Ovary (tissue), 9 donors: ENCODE data around the gene TSG101. TPM values are rescaled to one million over a fixed set of nuclear protein-coding genes. Genes with fewer than 3 reads are reported as not detected.

ENCODE experiments used
- DNase-seq, 5 donors: peaks; one replicate each; pipeline ENCODE4 v3.0.0-alpha.2; 2019 to 2020
- H3K27ac ChIP-seq, 2 donors: fragments of 200-600 bp; one replicate each; pipeline versions ENCODE4 v1.5.1 to v1.8.0; 2019 to 2022
- H3K27me3 ChIP-seq: fragments of 200-600 bp; one replicate; pipeline ENCODE4 v1.8.0; 2022
- H3K36me3 ChIP-seq: fragments of 200-600 bp; sonication (generic); one replicate; pipeline ENCODE4 v1.5.1; 2019
- H3K4me1 ChIP-seq: one replicate; pipeline ENCODE4 v1.8.1; 2013; ENCODE audit warnings: mild to moderate bottlenecking, moderate library complexity; ENCODE audit not compliant: insufficient read depth
- H3K4me3 ChIP-seq: fragments of 200-600 bp; sonication (generic); one replicate; pipeline ENCODE4 v1.5.1; 2017
- H3K9me3 ChIP-seq, 2 donors: fragments of 200-600 bp in 1 of 2; sonication (generic) in 1 of 2; one replicate each; pipeline versions ENCODE4 v1.5.1 to v1.8.1; 2013 to 2019; ENCODE audit warnings: mild to moderate bottlenecking in 1 of 2, moderate library complexity in 1 of 2
- CTCF ChIP-seq, 3 donors: fragments of 450-650 bp in 2 of 3; fragments of 200-600 bp in 1 of 3; IDR thresholded peaks; one replicate each; pipeline versions ENCODE4 v1.5.1 to v1.8.0; 2016 to 2022; ENCODE audit warnings: antibody characterized with exemption in 3 of 3, mild to moderate bottlenecking in 1 of 3
- EP300 ChIP-seq: sonication (generic); formaldehyde crosslinking; IDR thresholded peaks from one replicate; pipeline ENCODE4 v1.6.1; 2017; ENCODE audit warnings: antibody characterized with exemption
- POLR2A ChIP-seq: fragments of 450-650 bp; IDR thresholded peaks from one replicate; pipeline ENCODE4 v1.6.1; 2017; ENCODE audit warnings: antibody characterized with exemption, mild to moderate bottlenecking, moderate library complexity
- WGBS, 3 donors: extraction: QIAGEN DNeasy Blood & Tissue Kit in 1 of 3; methylation state at CpG; one replicate each; pipeline versions ENCODE4 v1.1.5 to v1.1.7; 2013 to 2017; 5-methylcytosine and 5-hydroxymethylcytosine counted together
- intact Hi-C, 4 donors: fragments of 100-400 bp; cut with DNase I; formaldehyde crosslinking; loops; one replicate each; pipeline versions ENCODE4 v1.11.0 to v1.15.1; 2022 to 2023
- polyA plus RNA-seq, 2 donors: library from polyadenylated mRNA; stranded (reverse); fragments of 200-250 nt in 1 of 2; fragments of 350-450 nt in 1 of 2; fragmentation: Illumina TruSeq in 1 of 2; extraction: RNeasy Lipid Tissue Mini Kit (QIAGEN cat#74804) in 1 of 2; gene quantifications; one replicate each; pipeline ENCODE4 v1.2.3, GENCODE V29; 2013 to 2014
- total RNA-seq, 7 donors: library from RNA; depleted of rRNA in 2 of 7; stranded (reverse); fragments of >200 nt in 2 of 7; fragmentation: NEBNext Ultra II Directional in 3 of 7; extraction: Animal tissue kit (Norgen Biotek cat#: 25700) in 3 of 7; gene quantifications; one replicate each; pipeline versions ENCODE4 v1.1.0 to v1.2.4, GENCODE V29; 2016 to 2023
- donor health status: DM: no; HTN: no; CAD: no; lungs with moderate emphysema.
- donor health status: DM: no; HTN: no; CAD: no.
- donor health status: Bipolar disorder and iron deficiency.
- donor health status: DM: yes; HTN: yes; CAD: no.
- donor health status: DM: no; HTN: no; CAD: no.
- donor health status: DM: yes; HTN: yes; CAD: no.

TSG101 gene
- total and polyA plus RNA-seq, 9 donors = 36.2 to 129 (median 46.3) TPM

GRCh38 chr11:18472587-18472986, 54.2 kb downstream of the TSG101 start:
- H3K36me3 ChIP-seq = no peaks in the 10 kb centered on the region
- no peaks in the 10 kb centered on the region for H3K9me3 ChIP-seq
- intact Hi-C loops = no loop called here
- no peaks in the 10 kb centered on the region for H3K4me1 ChIP-seq
- H3K4me3 ChIP-seq = no peak overlapping the region
- DNase-seq = no peak
- TF ChIP-seq CTCF (IDR thresholded peaks at IDR 0.05) (no peak), POLR2A (no peak), EP300 (no peak)
- H3K27me3 ChIP-seq = no peaks in the 10 kb centered on the region
- no peak overlapping the region for H3K27ac ChIP-seq

GRCh38 chr11:18471995-18472394, 54.7 kb downstream of the TSG101 start:
- WGBS, 3 donors = 92 to 96% (median 95%) methylated on average over 3 of the region's 3 CpGs
- intact Hi-C loops = no loop called here
- no peaks in the 10 kb centered on the region for H3K27me3 ChIP-seq
- no peaks in the 10 kb centered on the region for H3K4me1 ChIP-seq
- no peak for DNase-seq
- no peak overlapping the region for H3K4me3 ChIP-seq
- no peaks in the 10 kb centered on the region for H3K36me3 ChIP-seq
- H3K27ac ChIP-seq = no peak overlapping the region
- TF ChIP-seq EP300 = no peak
- no peak for TF ChIP-seq POLR2A
- TF ChIP-seq CTCF (IDR thresholded peaks at IDR 0.05) = no peak
- no peaks in the 10 kb centered on the region for H3K9me3 ChIP-seq

- H3K36me3 ChIP-seq = no peaks in the 10 kb centered on the region
- H3K4me1 ChIP-seq = no peaks in the 10 kb centered on the region
- H3K27ac ChIP-seq = no peak overlapping the region
- 88 to 91% (median 90%) methylated on average over 7 of the region's 7 CpGs for WGBS, 3 donors
- no peaks in the 10 kb centered on the region for H3K9me3 ChIP-seq
- no peak for DNase-seq
- H3K4me3 ChIP-seq = no peak overlapping the region
- intact Hi-C loops = no loop called here
- no peaks in the 10 kb centered on the region for H3K27me3 ChIP-seq
- TF ChIP-seq CTCF (IDR thresholded peaks at IDR 0.05) (no peak), POLR2A (no peak), EP300 (no peak)
These were observed 57.8 kb downstream of the TSG101 start for GRCh38 chr11:18468961-18469360.

GRCh38 chr11:18468059-18468458, 58.7 kb downstream of the TSG101 start:
- Histone ChIP-seq H3K36me3 (no peaks in the 10 kb centered on the region), H3K4me3 (no peak overlapping the region), H3K4me1 (no peaks in the 10 kb centered on the region), H3K9me3 (no peaks in the 10 kb centered on the region), H3K27me3 (no peaks in the 10 kb centered on the region), H3K27ac (no peak overlapping the region)
- TF ChIP-seq EP300 (no peak), CTCF (IDR thresholded peaks at IDR 0.05) (no peak), POLR2A (no peak)
- intact Hi-C loops = no loop called here
- WGBS, 3 donors = 93 to 97% (median 94%) methylated on average over 2 of the region's 2 CpGs
- DNase-seq = no peak

GRCh38 chr11:18466402-18466801, 60.3 kb downstream of the TSG101 start:
- no peak overlapping the region for H3K4me3 ChIP-seq
- H3K9me3 ChIP-seq = no peaks in the 10 kb centered on the region
- TF ChIP-seq CTCF (IDR thresholded peaks at IDR 0.05) = no peak
- no peak for TF ChIP-seq POLR2A
- TF ChIP-seq EP300 = no peak
- no peaks in the 10 kb centered on the region for H3K27me3 ChIP-seq
- H3K36me3 ChIP-seq = no peaks in the 10 kb centered on the region
- 9 to 53% (median 32%) methylated on average over 2 of the region's 2 CpGs for WGBS, 3 donors
- intact Hi-C loops = no loop called here
- DNase-seq = peak; percentile 18 to 44 (median 29)
- H3K4me1 ChIP-seq = no peaks in the 10 kb centered on the region
- peak overlapping the region in 1 of 2 donors; percentile 21 for H3K27ac ChIP-seq
